ENCODE results near the gene MTMR1. TPM values are rescaled to one million over a fixed set of nuclear protein-coding genes. Genes with fewer than 3 reads are reported as not detected.

The MTMR1 gene
- polyA plus RNA-seq, 2 of the 4 experiments (the other 2 are of a cell fraction), result 17.3 to 28.3 TPM

- Histone ChIP-seq H3K27ac (no peak overlapping the region), H3K4me3 (no peak overlapping the region), H3K4me1 (no peaks in the 10 kb centered on the region), H3K4me2 (no peak overlapping the region), H3K9me3 (no peaks in the 10 kb centered on the region)
- FAIRE-seq, result no peak
- no peak for ATAC-seq
- no peak for DNase-seq (ENCODE audit: low read depth in 1 of 2, low spot score in 1 of 2)
- WGBS (ENCODE audit: missing lambda C conversion rate), result 95% methylated on average over 9 of the region's 10 CpGs
- ChIA-PET CTCF (interaction anchor here (0.6 to 4.0 kb wide), 5 partner anchors 10 to 301 kb away, joined by 3 to 20 read pairs (median 4); no protein-coding TSS in a partner anchor), POLR2A (no interaction called here)
- TF ChIP-seq REST (IDR thresholded peaks at IDR 0.05), result no peak
- TF ChIP-seq, protein P1, sequence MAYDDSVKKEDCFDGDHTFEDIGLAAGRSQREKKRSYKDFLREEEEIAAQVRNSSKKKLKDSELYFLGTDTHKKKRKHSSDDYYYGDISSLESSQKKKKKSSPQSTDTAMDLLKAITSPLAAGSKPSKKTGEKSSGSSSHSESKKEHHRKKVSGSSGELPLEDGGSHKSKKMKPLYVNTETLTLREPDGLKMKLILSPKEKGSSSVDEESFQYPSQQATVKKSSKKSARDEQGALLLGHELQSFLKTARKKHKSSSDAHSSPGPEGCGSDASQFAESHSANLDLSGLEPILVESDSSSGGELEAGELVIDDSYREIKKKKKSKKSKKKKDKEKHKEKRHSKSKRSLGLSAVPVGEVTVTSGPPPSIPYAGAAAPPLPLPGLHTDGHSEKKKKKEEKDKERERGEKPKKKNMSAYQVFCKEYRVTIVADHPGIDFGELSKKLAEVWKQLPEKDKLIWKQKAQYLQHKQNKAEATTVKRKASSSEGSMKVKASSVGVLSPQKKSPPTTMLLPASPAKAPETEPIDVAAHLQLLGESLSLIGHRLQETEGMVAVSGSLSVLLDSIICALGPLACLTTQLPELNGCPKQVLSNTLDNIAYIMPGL (CRISPR knock-in tag; IDR thresholded peaks at IDR 0.05; ENCODE audit: borderline replicate concordance), result no peak
- TF ChIP-seq, protein P2, sequence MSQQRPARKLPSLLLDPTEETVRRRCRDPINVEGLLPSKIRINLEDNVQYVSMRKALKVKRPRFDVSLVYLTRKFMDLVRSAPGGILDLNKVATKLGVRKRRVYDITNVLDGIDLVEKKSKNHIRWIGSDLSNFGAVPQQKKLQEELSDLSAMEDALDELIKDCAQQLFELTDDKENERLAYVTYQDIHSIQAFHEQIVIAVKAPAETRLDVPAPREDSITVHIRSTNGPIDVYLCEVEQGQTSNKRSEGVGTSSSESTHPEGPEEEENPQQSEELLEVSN (IDR thresholded peaks at IDR 0.05; ENCODE audit: borderline replicate concordance, low read depth), result no peak
- TF ChIP-seq PHF8 (IDR thresholded peaks at IDR 0.05; ENCODE audit: borderline replicate concordance, low read depth), result no peak
- no peak for TF ChIP-seq ESRRA (IDR thresholded peaks at IDR 0.05; ENCODE audit: borderline replicate concordance, low read length)
- no peak for TF ChIP-seq BCL3 (IDR thresholded peaks at IDR 0.05)
- TF ChIP-seq, protein P3, sequence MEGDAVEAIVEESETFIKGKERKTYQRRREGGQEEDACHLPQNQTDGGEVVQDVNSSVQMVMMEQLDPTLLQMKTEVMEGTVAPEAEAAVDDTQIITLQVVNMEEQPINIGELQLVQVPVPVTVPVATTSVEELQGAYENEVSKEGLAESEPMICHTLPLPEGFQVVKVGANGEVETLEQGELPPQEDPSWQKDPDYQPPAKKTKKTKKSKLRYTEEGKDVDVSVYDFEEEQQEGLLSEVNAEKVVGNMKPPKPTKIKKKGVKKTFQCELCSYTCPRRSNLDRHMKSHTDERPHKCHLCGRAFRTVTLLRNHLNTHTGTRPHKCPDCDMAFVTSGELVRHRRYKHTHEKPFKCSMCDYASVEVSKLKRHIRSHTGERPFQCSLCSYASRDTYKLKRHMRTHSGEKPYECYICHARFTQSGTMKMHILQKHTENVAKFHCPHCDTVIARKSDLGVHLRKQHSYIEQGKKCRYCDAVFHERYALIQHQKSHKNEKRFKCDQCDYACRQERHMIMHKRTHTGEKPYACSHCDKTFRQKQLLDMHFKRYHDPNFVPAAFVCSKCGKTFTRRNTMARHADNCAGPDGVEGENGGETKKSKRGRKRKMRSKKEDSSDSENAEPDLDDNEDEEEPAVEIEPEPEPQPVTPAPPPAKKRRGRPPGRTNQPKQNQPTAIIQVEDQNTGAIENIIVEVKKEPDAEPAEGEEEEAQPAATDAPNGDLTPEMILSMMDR (IDR thresholded peaks at IDR 0.05), result no peak
- no peak for TF ChIP-seq ZNF302 (CRISPR knock-in tag; IDR thresholded peaks at IDR 0.05)
- TF ChIP-seq CHD2 (IDR thresholded peaks at IDR 0.05; ENCODE audit: low read length, partially characterized antibody), result no peak
These were observed 88.5 kb downstream of the MTMR1 start for GRCh38 chrX:150781677-150782076.

- TF ChIP-seq MAX (IDR thresholded peaks at IDR 0.05), result no peak
- no peak for TF ChIP-seq EHMT2 (IDR thresholded peaks at IDR 0.05; ENCODE audit: low read depth)
- no peak for TF ChIP-seq HDAC2 (IDR thresholded peaks at IDR 0.05)
- TF ChIP-seq ZFP36 (IDR thresholded peaks at IDR 0.05; ENCODE audit: borderline replicate concordance, partially characterized antibody), result no peak
- TF ChIP-seq KDM5A (IDR thresholded peaks at IDR 0.05), result no peak
- TF ChIP-seq RARB (CRISPR knock-in tag; IDR thresholded peaks at IDR 0.05), result no peak
- TF ChIP-seq SMC3 (IDR thresholded peaks at IDR 0.05), result no peak
- no peak overlapping the region for H3K4me2 ChIP-seq
- ChIA-PET POLR2A (no interaction called here), CTCF (no interaction called here)
- FAIRE-seq (peak; percentile 32), ATAC-seq (no peak), DNase-seq (ENCODE audit: low read depth in 1 of 2, low spot score in 1 of 2) (no peak)
- 93% methylated on average over 1 of the region's 1 CpG for WGBS (ENCODE audit: missing lambda C conversion rate)
- no peaks in the 10 kb centered on the region for H3K4me1 ChIP-seq
- H3K4me3 ChIP-seq, result no peak overlapping the region
- no peak overlapping the region for H3K27ac ChIP-seq
- H3K9me3 ChIP-seq, result no peaks in the 10 kb centered on the region
These were observed 96.8 kb downstream of the MTMR1 start for GRCh38 chrX:150790021-150790420.
